Inferior parietal cortex (tissue), 1 donor: Measurements from ENCODE around the gene PRPSAP2.
"Not testable (repeated sequence)": the region's sequence is repeated elsewhere in the genome, so short reads cannot be mapped to it uniquely, and the experiment has no call there.

Experiments
- DNase-seq: peaks from one replicate; pipeline ENCODE4 v3.0.0-alpha.2; 2016; ENCODE audit errors: extremely low spot score

The PRPSAP2 gene

DNA sequence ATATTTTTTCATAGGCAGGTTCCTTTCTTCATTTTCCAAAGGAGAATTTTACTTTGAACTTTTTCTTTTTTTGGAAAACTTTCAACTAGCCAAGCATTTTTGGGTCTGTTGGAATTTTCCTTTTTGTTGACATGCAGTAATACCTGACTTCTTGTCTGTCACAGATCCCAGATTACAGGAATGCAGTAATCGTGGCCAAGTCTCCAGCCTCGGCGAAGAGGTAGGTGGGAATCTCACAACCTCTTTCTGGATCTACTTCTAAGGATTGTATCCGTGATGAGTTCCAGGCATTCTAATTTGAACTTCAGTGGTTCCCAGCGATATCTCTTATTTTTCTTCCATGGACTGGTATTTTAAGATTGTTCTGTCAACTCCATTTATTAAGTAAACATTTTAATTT, 31.7 kb downstream of the PRPSAP2 start:
- DNase-seq: no peak

DNA sequence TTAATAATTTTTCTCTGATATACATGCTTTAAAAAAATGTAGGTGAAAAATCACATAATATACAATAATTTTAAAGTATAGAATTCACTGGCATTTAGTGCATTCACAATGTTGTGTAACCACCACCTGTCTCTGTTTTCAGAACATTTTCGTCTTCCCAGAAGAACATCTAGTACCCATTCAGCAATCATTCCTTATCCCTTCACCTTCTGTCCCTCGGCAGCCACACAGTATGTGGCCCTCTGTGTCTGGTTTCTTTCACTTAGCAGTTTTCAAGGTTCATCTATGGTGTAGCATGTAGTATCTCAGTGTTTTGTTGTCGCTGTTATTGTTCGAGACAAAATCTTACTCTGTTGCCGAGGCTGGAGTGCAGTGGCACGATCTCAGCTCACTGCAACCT, 33.6 kb downstream of the PRPSAP2 start:
- DNase-seq: peak; percentile 9

DNA sequence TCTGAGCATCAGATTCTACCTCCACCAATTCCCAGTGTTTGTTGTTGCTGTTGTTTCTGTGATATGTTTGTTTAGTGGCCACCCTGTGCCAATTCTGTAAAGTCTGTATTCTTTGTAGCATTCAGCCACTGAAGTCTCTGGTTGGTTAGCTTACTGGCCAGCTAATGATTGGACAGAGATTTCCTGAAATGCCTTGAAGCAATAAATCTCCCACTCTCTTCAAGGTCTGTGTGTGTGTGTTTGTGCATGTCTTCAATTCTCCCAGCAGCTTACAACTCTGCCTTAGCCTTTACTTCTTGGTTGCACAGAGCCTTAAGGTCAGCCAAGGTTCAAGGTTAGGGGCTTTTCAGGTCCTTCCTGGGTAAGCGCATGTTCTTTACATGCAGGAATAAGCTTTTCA, 38.2 kb downstream of the PRPSAP2 start:
- DNase-seq: no peak

DNA sequence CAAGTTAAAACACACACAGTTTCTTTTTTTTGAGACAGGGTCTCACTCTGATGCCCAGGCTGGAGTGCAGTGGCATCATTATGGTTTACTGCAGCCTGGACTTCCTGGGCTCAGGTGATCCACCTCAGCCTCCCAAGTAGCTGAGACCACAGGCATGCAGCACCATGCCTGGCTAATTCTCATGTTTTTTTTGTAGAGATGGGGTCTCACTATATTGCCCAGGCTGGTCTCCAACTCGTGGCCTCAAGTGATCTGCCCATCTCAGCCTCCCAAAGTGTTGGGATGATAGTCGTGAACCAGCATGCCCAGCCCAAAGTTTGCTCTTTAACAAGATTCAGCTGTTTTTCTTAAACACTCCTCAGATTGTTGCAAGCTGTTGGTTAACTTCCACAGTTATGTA, 39.0 kb downstream of the PRPSAP2 start:
- no peak for DNase-seq

DNA sequence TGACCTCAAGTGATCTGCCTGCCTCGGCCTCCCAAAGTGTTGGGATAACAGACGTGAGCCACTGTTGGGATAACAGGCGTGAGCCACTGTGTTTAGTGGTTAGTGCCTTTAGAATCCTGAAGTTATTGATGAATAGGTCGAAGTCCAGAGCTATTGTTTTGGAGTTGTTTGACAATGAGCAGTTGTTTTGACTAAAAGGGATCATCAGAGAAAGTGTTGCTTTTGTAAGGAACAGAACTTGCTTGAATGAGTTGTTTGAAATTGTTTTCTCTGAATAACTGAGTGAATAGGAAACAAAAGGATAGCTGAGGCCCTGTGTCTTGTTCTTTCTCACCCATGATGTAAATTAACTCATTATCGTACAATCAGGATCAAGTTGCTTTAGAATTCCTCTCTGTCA, 46.6 kb downstream of the PRPSAP2 start:
- no peak for DNase-seq

DNA sequence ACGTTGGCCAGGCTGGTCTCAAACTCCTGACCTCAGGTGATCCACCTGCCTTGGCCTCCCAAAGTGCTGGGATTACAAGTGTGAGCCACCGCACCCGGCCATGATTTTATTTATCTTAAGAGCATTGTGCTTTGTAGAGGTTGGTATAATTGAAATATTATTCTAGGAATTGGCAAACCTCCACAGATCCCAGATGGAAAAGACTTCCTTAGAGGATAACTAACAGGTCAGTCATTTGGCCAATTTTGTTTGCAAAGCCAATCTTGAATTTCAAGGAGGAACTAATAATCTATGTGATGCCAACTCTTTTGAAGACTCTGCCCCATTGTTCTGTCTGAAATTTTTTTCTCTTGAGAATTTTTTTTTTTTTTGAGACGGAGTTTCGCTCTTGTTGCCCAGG, 47.3 kb downstream of the PRPSAP2 start:
- no peak for DNase-seq

DNA sequence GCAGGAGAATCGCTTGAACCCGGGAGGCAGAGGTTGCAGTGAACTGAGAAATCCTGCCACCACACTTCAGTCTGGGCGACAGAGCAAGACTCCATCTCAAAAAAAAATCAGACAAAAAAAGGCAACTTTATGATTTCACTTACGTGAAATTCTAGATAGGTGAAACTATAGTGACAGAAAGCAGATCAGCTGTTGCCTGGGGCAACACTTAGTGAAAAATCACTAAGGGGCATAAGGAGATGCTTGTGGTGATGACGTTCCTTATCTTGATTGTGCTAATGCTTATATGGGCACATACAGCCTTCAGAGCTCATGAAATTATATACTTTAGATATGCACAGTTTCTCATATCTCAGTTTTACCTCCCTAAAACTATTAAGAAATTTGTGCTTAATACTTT, 52.4 kb downstream of the PRPSAP2 start:
- DNase-seq: no peak

DNA sequence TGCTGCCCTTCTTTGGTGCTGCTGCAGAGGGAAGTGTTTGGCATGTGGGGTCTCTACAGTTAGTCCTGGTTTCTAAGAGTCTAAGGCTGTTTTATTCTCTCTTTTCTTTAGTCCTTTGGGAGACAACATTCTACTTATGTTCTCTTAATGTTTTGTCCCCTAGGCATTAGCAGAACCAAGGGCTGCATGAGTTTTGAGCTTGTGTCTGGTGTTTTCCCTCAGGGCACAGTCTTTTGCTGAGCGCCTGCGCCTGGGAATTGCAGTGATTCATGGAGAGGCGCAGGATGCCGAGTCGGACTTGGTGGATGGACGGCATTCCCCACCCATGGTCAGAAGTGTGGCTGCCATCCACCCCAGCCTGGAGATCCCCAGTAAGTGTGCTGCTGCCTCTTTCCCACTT, 53.0 kb downstream of the PRPSAP2 start:
- no peak for DNase-seq

DNA sequence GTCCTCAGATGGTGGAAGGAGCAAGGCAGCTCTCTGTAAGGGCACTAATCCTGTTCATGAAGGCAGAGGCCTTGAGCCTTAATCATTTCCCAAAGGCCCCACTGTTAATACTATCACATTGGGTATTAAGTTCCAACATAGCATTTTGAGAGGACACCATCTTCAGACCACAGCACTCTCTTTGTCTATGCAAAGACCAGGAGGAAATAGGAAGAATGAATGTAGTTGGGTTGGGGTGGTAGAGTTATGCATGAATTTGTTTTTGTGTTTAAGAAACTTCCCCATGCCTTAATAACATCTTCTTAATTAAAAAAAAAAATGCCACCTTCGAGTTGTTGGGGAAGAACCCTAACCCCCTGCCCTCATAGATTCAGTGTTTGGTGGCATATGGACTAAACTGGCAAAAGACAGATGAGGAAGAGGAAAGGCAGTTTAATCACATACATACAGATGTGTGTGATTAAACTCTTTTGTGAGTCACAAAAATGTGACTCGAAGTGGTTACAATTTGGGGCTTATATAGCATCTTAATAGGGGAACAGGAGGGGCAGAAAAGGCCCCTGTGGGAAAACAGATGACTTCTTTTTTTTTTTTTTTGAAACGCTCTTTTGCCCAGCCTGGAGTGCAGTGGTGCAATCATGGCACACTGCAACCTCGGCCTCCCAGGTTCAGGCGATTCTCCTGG, 59.0 kb downstream of the PRPSAP2 start:
- DNase-seq: no peak

DNA sequence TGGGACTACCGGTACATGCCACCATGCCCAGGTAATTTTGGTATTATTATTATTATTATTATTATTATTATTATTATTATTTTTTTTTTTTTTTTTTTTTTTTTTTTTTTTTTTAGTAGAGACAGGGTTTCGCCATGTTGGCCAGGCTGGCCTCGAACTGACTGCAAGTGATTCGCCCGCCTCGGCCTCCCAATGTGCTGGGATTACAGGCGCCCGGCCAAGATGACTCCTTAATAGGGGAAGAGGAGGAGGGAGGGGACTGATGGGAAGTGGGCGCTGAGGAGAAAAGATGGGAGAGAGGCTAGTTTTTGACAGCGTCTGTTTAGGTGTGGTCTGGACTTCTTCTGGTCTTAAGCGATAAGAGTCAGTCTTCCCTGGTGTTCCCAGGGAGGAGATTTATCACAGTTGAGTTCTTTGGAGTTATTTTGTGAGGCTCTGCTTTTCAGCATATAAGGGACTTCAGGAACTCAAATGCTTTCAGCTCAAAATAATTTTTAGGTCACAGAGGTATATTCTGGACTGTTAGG, 59.6 kb downstream of the PRPSAP2 start:
- DNase-seq: no peak

DNA sequence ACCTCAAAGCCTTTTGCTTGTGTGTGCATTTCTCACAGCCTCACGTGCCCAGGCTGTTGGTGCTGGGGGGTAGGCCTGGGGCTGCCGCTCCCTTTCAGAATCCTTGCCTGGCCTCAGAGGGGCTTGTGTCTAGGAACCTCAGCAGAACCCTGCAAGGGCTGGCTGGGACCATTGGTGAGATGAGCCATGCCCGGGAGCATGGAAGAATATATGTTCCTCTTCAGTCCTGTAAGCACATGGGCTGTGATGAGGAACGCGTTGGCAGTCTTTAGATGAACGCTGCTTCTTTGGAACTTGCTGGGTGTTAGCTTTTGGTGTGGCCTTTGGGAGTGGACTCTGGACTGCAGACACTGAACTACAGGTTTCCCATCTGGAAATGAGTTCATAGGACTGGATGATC, 62.0 kb downstream of the PRPSAP2 start:
- DNase-seq: no peak

DNA sequence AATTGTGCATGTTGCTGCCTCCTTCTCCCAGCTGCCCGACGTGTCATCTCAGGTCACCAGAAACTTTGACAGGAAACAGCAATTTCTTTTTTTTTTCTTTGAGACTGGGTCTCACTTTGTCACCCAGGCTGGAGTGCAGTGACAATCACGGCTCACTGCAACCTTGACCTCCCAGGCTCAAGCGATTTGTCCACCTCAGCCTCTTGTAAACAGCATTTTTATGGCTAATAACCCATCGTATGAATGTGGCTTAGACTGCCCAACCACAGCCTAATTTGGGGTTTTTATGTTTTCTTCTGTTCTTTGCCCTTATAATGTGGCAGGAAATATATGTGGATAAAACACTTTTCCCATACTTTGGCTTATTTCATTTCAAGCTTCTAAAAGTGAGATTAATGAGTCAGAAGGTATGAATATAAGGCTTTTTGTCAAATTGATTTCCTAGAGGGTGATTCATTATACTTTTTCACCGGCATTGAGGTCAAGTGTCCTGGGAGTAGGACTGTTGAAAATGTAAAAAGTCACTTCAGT, 63.0 kb downstream of the PRPSAP2 start:
- DNase-seq: no peak

DNA sequence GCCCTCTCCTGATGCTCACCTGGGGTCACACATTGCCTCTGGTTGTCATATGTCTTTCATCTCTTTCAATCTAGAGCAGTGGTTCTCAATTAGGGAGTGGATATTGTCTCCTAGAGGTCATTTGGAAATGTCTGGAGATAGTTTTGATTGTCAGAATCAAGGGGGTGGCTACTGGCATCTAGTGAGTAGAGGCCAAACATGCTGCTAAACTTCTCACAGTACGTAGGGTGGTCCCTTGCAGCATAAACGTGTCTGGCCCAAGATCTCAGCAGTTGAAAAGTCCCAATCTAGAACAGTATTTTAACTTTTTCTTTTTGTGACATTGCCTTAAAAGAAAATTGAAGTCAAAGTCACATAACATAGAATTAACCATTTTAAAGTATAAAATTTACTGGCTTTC, 63.6 kb downstream of the PRPSAP2 start:
- DNase-seq: no peak

DNA sequence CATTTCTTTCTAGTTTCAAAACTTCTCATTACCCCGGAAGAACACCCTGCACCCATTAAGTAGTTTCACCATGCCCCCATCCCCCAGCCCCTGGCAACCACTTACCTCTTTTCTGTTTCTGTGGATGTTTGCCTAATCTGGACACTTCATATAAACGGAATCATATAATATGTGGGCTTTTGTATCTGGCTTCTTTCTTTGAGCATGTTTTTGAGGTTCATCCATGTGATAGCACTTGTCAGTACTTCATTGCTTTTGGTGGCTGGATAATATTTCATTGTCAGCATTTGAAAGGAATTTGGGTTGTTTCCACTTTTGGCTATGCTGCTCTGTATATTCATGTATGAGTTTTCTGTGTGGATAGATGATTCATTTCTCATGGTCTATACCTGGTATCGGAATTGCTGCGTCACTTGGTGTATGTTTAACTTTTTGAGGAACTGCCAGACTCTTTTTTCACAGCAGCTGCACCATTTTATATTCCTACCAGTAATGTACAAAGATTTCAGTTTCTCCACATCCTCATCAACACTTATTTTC, 64.1 kb downstream of the PRPSAP2 start:
- peak; percentile 15 for DNase-seq

DNA sequence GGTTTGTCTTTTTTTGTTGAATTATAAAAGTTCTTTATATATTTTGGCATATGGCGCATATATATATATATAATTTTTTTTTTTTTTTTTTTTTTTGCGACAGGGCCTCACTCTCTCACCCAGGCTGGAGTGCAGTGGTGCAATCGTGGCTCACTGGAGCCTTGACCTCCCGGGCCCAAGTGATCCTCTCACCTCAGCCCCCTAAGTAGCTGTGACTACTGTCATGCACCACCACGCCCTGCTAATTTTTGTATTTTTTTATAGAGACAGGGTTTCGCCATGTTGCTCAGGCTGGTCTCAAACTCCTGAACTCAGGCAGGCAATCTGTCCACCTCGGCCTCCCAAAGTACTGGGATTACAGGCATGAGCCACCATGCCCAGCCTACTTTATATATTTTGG, 64.7 kb downstream of the PRPSAP2 start:
- DNase-seq: not testable (repeated sequence)

DNA sequence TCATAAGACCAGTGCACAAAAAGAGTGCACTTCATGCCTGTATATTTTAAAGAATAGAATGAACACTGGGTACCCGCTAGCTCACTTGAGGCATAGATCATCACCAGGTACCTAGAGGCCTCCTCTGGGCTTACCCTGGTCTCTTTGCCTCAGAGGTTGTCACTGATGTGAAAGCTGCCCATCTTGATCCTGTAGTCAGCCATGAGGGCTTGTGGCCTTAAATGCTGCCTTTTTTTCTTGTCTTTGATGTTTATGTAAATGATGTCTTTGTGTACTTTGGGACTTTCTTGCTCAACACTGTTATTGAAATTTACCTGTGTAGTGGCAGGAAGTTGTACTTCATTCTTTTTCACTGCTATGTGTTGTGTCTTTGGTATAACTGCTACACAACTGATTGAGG, 67.3 kb downstream of the PRPSAP2 start:
- no peak for DNase-seq

DNA sequence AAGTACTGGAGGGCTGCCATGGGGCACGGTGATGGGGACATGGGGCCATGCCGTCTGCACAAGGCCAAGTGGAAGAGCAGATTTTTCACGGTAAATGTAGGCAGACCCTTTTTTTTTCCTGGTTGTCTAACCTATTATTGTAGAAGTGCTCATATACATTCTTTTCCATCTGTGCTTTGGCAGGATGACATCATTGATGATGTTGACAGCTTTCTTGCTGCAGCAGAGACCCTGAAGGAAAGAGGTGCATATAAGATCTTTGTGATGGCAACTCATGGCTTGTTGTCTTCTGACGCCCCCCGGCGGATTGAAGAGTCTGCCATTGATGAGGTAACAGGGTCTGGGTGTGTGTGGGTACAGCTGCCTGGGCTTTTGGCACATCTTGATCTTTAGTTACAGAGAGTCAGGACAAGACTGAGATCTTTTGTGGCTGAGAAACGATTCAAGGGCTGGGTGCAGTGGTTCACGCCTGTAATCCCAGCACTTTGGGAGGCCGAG, 70.7 kb downstream of the PRPSAP2 start:
- no peak for DNase-seq

DNA sequence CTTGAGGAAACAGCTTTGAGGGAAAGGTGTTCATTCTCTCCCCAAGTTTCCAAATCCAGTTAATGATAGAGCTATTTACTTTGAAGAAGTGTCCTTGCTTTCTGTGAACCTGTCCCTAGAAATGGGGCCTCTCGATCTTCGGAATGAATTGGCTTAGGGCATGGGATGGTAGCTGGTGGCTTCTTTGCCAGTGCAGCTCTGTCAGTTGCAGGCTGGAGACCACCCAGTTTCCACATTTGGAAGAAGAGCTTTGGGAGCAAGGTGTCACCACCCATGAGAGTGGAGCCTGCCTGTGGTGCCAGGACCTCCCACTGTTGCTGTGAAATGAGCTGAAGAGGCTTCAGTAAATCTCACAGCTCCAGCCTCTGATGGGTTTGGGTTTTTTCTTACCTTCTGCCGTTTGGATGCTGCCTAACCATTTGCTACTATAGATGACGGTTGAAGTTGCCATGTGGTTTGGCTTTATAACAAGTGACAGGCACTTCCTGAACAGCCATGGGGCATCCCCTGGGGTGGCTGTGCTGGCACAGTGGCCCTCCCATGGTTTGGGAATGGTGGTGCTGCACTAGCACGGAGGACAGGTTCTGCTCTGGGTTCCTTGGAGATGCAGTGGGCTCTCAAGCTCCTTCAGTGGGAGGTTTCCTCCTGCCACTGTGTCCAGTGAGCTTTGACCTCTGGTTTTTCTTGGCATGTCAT, 74.6 kb downstream of the PRPSAP2 start:
- DNase-seq: no peak

DNA sequence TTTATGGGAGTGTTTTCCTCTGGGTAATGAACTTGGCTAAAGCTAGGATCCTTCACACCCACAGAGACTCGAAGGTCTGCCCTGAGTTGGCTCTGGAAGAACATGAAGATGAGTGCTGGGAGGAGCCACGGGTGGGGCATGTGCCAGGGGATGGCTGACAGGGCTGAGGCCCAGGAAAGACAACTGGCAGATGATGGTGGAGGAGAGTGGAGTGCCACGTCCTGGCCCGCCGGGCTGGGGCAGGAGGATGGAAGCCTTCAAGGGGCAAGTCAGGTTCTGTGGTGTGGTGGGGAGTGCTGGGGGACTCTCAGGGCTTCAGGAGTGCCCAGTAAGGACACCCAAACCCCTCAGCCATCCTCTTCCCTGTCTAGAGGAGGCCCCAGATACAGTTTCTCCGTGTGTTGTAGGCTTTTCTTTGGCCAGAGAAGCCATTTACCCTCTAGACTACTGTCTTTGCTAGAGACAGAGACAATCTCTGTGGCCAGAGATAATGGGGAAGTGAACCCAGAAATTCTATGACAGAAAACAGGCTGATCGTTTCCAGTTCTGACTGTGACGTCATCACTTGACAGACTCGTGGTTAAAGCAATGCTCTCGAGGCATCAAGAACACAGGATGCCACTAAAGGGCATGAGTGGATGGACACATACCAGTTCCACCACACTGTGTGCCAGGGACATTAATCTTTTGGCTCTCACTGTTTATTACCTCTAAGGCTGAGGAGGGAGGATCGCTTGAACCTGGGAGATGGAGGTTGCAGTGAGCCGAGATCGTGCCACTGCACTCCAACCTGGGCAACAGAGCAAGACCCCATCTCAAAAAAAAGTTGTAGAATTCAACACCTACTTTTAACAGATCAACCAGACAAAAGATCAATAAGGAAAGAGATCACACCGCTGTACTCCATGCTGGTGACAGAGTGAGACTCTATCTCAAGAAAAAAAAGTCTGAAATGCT, 75.4 kb downstream of the PRPSAP2 start:
- DNase-seq: no peak

DNA sequence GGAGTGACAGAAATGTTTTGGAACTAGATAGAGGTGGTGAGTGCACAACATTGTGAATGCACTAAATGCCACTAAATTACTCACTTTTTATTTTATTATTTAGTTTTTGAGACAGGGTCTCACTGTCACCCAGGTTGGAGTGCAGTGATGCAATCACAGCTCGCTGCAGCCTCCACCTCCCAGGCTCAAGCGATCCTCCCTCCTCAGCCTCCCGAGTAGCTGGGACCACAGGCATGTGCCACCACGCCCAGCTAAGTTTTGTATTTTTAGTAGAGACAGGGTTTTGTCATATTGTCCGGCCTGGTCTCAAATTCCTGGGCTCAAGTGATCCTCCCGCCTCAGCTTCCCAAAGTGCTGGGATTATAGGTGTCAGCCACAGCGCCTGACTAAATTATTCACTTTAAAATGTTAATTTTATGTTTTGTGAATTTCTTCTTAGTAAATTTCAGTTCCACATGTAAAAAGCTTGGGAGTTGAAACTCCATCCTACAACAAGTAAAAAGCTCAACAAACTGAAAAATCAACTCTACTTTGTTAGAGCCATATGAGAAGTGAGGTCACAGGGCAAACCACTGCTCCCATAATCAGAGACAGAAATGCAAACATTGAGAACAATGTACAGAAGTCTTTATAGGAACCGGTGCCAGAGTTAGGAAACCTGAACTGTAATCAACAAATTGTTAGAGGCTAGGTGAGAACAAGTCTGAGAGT, 80.2 kb downstream of the PRPSAP2 start:
- DNase-seq: no peak

DNA sequence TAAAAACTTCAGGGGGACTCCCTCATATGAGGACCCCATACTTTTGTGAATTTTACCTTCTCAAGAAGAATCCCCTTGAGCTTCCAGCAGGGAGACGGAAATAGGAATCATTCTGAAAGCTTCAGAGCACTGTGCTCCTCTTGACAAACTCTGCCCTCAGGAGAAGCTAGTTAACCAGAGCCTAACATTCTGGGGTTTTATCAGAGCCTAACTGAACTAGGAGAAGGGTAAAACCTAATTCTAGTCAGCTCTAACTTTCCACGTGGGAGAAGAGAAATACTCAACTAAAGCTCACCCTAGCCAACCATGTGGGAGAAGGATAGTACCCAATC, 80.7 kb downstream of the PRPSAP2 start:
- no peak for DNase-seq
